NCI-H69 (cell line): ENCODE results near the gene DUS3L.

Experiments
- DNase-seq: peaks from one replicate; lab custom pipeline; 2025; lab: John Stamatoyannopoulos, UW

Gene DUS3L

GRCh38 chr19:5821521-5822180, 30.7 kb upstream of the DUS3L start:
- peak; percentile 74 for DNase-seq

DNA sequence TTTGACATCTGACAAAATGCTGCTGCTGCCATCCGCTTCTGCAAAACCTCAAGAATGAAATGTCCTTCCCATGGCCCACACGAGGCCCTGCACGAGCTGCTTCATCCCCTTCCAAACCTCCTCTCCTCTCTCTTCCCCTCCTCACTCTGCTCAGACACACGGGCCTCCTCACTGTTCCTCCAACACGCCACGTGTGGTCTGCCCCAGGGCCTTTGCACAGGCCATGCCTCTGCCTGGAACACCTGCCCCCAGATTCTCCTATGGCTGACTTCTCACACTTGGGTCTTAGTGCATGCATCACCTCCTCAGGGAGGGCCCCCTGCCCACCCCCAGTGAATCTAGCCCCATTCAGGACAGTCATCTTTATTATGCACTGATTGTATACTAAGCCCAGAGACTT, 29.8 kb upstream of the DUS3L start:
- peak; percentile 47 for DNase-seq

DNA sequence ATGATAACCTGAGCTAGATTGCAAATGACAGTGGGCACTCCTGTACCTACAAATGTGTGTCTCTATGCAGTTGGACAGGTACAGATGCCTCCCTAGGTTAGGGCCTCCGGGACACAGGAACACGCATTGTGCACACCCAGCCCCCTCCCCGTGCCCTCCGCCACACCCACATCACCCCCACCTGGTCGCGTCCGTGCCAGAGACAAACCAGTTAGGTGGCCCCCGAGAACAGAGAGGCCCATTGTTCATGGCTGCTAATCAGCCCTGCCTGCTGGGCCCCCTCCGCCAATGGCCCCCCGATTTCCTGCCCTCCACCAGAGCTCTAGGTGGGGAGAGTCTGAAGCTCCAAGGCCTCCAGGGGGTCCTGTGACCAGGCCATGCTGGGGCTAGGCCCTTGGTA, 27.6 kb upstream of the DUS3L start:
- no peak for DNase-seq

GRCh38 chr19:5817218-5817617, 26.3 kb upstream of the DUS3L start:
- no peak for DNase-seq

GRCh38 chr19:5814852-5815246, 23.9 kb upstream of the DUS3L start:
- peak; percentile 70 for DNase-seq

DNA sequence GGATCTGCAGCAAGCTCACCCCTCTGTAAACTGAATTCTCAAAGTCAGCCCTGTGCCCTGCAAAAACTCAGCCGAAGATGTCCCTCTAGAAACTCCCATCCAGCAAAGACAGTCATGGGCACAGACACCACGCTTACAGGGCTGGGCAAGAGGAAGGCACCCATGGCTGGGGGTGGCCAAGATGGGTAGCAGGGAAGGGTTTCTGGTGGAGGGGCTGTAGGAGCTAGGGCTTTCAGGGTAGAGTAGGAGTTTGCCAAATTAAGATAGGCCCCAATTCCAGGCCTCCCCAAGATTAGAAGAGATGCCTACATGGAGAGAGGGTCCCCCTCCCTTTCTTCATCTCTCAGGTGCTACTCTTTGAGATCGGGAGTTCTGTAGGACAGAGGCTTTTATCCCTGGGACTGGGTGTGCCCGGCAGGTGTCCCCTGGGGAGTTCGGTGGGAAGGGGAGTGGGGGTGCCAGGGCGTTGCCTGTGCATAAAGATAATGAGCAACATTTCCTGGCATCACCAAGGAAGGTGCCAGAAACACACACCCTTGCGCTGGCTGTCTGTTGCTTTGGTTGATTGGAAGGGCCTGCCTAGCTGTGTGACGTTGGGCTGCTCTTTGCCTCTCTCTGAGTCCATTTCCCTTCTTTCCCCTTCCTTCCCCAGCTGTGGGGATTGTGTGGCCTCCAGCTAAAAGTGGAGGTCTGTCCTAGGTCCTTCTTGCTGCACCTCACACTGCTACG, 23.3 kb upstream of the DUS3L start:
- peak; percentile 78 for DNase-seq

GRCh38 chr19:5811117-5811516, 20.2 kb upstream of the DUS3L start:
- DNase-seq = no peak

DNA sequence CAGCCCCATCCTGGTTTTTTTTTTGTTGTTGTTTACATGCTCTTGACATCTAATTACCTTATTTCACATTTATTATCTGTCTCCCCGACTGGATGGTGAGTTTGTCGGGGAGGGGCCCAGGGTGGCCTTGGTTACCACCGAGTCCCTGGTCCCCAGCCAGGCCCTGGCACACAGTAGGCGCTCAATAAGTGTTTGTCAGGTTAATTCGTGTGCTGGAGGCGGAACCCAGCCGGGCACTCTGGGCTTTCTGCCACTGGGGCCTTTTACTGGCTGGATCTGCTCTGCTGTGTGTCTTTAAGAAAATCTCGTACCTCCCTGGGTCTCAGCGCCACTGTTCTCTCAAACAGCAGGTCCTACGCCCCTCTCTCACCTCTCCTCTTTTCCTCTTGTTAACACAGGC, 18.5 kb upstream of the DUS3L start:
- no peak for DNase-seq

DNA sequence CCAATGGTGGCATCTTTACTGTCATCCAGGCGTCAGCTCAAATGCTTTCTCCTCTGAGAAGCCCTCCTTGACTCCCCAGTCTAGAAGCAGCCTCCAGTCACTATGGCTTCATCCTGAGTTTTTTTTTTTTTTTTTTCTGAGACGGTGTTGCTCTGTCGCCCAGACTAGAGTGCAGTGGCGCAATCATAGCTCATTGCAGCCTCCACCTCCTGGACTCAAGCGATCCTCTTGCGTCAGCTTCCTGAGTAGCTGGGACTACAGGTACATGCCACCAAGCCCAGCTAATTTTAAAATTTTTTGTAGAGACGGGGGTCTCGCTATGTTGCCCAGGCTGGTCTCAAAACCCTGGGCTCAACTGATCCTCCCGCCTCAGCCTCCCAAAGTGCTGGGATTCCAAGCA, 18.1 kb upstream of the DUS3L start:
- DNase-seq = no peak

- no peak for DNase-seq
These were observed 17.3 kb upstream of the DUS3L start for GRCh38 chr19:5808120-5808816.

DNA sequence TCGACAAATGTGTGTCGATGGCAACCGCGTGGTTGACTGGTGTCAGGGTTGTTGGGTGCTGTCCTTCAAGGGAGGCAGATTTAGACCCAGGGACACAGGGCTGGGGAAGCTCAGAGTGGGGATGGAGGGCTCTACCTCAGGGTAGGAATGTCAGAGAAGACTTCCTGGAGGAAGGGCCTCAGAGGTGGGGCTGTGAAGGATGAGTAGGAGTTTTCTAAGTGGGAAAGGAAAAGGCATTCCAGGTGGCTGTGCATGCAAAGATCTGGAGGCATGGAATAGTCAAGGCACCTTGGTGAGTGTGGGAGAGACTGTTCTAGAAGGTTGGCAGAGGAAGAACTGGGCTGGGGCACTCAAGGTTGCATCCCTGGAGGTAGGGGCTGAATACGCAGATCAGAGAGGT, 15.9 kb upstream of the DUS3L start:
- no peak for DNase-seq

DNA sequence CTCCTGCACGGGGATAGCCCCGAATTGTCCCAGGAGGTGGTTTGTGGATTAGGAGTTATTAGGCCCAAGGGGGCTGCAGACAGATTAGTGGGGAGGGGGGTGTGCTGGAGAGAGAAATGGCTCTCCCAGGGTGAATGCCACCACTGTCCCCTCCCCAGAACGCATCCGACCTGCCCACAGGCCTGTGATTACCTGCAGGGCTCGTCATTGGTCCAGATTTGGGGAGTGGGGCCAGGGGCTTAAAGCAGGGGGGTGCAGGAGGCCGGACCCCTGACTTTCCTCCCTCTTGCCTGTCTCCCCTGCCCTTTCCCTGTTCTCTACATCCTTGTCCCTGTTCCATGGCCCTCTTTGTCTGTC, 15.1 kb upstream of the DUS3L start:
- DNase-seq = no peak

DNA sequence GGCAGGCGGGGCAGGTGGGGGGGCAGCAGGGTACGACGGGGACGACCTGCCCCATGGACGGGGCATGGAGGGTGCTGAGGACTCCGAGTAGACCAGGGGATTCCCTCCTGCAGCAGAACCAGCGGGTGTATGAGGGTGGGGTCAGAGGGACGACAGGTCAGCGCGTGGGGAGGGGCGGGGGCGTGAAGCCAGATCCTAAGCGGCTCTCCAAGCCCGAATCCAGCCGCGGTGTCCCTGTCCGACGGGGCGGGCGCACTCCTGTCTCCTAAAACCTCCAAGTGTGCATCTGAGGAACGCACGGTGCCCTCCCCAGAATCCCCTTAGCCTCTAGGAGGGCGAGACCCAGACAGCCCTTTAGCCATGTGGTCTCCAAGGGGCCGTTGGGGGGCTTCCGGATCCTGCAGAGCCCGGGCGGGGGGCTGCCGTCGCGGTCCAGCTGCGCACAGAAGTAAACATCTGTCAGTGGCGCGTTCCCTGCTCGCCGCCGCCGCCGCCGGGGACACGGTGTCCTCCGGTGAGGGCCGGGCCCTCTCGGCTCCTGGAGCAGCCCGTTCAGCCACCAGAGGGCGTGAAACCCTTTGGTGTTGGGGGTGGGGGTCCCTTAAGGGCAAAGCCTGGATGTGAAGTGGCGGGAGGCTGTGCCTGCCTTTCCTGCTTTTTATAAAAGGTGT, 14.6 kb upstream of the DUS3L start:
- DNase-seq = peak; percentile 92

DNA sequence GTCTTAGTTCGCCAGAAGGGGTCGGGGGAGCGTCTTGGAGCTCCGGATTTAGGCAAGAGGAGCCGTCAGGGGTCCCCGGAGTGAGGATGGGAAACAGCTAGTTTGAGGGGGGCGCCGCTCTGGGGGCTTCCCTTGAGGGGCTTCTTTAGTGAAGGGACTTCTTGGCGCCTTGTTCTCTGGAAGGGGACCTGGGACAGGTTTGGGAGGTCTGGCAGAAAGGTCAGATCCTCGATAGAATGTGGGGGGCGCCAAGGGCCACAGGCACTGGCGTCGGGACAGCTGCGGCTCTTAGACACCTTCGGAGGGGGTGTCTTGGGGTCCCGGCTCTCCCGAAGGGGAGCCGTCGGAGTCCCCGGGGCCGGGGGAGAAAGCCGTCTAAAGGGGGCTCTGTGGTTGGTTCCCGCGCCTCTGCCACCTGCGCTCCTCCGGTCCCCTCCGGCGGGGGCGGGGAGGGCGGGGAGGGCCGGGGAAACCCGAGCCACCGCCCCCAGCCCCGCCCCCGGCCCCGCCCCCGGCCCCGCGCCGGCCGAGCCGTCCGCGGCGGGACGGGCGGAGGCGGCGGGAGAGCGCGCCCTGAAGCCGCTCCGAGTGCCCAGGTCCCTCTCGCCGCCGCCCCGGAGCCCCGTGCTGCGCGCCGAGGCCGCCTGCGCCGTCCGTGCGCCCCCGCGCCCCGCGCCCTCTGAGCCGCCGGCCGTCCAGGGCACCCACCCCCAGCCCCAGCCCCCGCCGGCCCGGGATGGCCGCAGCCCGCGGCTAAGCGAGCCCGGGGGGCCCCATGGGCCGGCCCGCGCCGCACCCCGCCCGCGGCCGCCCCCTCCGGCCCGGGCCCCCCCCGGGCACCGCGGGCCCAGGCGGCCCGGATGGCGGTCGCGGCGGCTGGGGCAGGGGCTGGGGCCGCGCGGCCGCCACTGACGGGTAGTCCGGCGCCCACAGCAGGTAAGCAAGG, 13.8 kb upstream of the DUS3L start, which contains the start of gene NRTN:
TSS of gene NRTN (plus strand) at position 552 of the 946 bp plus-strand sequence. CDS start 19,099 bp downstream, outside the sequence.
- DNase-seq = peak; percentile 93

DNA sequence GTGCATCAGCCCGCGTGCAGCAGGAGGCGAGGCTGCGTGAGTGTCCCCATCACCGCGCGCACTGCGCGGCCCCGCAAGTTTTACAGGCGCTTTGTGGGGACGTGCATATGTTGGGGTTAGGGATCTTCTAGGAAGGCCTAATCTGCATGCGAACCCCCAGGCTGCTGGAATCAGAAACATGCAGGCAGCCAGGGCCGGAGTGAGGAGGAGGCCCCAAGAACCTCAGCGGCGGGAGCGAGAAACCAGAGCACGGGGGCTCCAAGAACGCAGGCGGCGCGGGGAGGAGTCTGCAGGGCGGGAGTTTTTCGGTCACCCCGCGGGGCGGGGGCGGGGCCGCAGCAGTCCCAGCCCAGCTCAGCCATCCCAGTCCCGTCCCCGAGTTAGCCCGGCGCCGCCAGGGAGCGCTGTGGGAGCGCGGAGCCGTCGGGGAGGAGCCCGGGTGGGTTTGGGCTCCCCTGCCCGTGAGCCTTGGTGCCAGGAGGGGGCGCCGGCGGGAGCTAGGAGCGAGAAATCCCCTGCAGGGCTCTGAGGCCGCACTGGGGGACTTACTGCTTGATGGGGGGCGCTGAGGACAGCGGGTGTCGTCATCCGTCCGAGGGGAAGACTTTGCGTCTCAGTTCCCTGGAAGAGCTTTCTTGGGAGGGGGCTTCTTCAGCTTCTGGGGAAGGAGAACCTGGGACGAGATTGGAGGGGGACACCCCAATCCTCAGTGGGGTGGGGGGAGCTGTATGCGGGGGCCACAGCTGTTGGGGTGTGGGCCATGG, 13.0 kb upstream of the DUS3L start:
- DNase-seq = peak; percentile 98

- DNase-seq = no peak
These were observed 12.4 kb upstream of the DUS3L start for GRCh38 chr19:5803441-5803751.

- DNase-seq = peak; percentile 99
These were observed 11.0 kb upstream of the DUS3L start for GRCh38 chr19:5801796-5802619.

DNA sequence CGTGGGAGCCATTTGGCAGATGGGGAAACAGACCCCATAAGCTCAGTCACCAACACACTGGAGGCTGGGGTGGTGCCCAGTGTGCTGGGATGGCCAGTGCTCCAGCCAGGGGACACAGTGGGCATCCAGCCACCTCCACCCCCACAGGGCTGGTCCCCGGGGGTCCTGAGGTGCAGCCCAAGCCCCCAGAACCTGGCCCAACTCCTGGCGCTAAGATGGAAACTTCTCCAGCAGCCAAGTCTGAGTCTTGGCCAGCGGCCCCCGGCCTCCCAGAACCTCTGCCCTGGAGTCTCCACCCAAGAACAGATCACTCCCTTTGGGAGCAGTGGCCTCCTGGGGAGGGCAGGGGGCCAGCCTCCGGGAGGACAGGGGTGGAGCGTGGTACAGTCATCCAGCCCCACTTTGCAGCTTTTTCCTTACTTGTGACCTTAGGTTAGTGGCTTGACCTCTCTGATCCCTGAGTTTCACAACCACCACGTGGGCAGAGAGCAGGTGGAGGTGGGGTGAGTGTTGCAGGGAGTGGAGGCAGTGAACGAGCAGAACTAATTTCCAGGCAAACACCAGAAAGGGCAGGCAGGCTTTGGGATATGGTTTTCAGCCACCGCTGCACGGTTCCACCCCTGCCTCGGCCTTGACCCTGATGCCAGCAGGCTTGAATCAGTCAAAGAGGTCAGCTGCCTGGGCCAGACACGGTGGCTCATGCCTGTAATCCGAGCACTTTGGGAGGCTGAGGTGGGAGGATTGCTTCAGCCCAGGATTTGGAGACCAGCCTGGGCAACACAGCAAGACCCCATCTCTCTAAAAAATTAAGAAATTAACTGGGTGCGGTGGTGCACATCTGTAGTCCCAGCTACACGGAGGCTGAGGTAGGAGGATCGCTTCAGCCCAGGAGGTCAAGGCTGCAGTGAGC, 9.7 kb upstream of the DUS3L start:
- DNase-seq = no peak
